Activated CD4-positive, CD25-positive, alpha-beta regulatory T cell (primary cell): ENCODE measurements around the gene ARHGAP21.
A peak's percentile ranks its signal among the peaks of the same experiment; 100 is the strongest.
"Not testable (repeated sequence)": the region's sequence is repeated elsewhere in the genome, so short reads cannot be mapped to it uniquely, and the experiment has no call there.

Source experiments
- DNase-seq, 4 experiments: peaks; one replicate each; lab custom pipeline; 2025; lab: John Stamatoyannopoulos, UW

Gene ARHGAP21

GRCh38 chr10:24723788-24724380 is at the start of gene ARHGAP21:
Gene ARHGAP21 (minus strand): TSS chr10:24723887. CDS start chr10:24721899, 1,988 bp downstream.
- no peak for DNase-seq

GRCh38 chr10:24771943-24772694 is 48.4 kb upstream of the ARHGAP21 start:
- no peak for DNase-seq

DNA sequence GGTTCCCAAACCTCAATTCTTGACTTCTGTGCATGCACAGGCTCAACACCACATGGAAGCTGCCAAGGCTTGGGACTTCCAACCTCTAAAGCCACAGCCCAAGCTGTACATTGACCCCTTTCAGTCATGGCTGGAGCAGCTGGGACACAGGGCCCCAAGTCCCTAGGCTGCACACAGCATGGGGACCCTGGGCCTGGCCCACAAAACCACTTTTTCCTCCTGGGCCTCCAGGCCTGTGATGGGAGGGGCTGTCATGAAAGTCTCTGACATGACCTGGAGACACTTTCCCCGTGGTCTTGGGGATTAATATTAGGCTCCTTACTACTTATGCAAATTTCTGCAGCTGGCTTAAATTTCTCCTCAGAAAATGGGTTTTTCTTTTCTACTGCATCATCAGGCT is 41.3 kb upstream of the ARHGAP21 start:
- not testable (repeated sequence) for DNase-seq

GRCh38 chr10:24762966-24763623 is 39.4 kb upstream of the ARHGAP21 start:
- no peak for DNase-seq

GRCh38 chr10:24762161-24762924 is 38.7 kb upstream of the ARHGAP21 start:
- DNase-seq, result no peak

GRCh38 chr10:24759672-24760071 is 36.0 kb upstream of the ARHGAP21 start:
- DNase-seq, result no peak

DNA sequence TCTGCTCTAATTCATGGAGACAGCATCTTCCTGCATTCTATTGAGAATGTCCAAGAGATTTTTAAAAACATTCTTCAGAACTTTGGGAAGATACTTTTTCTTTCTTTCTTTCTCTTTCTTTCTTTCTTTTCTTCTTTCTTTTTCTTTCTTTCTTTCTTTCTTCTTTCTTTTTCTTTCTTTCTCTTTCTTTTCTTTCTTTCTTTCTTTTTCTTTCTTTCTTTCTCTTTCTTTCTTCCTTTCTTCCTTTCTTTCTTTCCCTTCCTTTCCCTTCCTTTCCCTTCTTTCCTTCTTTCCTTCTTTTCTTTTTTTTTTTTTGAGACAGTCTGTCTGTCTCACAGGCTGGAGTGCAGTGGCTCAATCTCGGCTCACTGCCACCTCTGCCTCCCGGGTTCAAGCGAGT is 34.6 kb upstream of the ARHGAP21 start:
- DNase-seq, result not testable (repeated sequence)

- no peak for DNase-seq
These were observed 32.6 kb upstream of the ARHGAP21 start for GRCh38 chr10:24756283-24756682.

GRCh38 chr10:24751716-24752115 is 28.0 kb upstream of the ARHGAP21 start:
- DNase-seq, result no peak

DNA sequence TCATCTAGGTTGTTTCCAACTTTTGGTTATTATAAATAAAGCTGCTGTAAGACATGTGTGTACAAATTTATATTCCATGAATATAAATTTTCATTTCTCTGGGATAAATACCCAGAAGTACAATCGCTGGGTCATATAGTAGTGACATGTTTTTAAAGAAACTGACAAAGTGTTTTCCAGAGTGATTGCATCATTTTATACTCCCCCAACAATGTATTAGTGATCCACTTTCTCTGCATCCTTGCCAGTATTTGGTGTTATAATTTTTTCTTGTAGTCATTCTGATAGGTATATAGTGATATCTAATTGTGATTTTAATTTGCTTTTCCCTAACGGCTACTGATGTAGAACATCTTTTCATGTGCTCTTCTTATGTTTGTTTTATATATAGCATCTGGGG is 27.0 kb upstream of the ARHGAP21 start:
- DNase-seq, result no peak

DNA sequence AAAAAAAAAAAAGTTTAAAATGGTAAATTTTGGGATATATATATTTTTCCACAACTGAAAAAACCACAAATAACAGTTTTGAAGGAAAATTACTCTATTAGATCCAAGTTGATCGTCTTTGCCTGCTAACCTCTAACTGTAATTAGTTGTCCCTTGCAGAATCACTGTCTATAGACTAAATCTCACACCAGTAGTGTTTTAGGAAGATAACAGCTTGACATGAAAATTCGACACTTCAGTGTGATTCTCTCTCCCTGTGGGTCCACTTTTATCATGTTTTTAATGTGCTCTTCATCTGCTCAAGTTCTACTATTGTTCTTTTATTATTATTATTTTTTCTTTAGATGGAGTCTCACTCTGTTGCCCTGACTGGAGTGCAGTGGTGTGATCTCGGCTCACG is 24.5 kb upstream of the ARHGAP21 start:
- no peak for DNase-seq

DNA sequence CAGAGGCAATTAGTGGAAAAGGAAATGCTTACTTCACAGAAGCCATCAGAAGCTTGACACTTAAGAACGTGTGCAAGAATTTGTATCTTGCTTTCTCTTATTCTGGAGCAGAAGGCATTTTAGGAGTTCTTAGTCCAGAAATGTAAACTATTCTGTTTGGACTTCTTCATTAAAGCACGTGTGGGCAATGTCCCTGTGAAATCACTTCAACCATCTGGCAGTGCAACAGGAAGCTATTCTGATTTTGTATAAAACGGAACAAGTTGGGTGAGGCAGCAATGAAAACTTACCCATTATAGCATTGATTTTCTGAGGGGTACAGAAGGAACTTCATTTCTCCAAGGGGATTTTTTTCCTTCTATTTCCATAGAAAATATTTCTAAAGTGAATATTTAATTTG is 21.3 kb upstream of the ARHGAP21 start:
- no peak for DNase-seq

DNA sequence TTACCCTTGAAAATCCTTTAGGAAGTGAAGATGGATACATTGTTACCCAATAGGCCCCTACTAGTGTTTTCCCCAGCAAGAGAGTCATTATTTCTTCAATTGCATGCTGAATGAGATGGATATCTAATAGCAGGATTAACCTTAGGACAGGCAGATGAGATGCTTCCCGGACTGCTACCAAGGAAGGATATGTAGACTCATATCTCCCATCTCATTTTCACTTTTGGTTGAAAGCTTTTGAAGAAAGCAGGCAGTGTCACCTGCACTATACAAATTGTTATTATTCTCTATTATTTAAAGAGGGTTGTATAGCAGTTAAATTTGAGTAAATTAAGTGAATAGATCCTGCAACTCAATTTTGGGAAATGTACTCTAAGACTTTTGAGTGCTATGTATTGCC is 17.0 kb upstream of the ARHGAP21 start:
- no peak for DNase-seq

GRCh38 chr10:24737001-24737400 is 13.3 kb upstream of the ARHGAP21 start:
- DNase-seq, result no peak

DNA sequence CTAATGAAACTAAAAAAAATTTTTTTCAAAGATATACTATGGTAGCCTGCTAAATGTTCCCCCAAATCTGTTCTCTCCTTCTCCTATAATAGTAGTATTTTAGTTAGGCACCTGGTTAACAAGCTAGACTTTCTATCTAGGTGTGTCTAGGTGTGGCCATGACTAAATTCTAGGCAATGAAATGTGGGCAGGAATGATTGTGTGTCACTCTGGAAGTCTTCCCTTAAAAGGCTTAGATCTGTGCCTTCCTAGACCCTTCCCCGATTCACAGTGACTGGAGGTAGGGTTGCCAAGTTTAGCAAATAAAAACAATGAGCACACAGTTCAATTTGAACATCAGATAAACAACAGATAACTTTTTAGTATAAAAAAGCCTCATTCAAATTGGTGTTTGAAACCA is 8.3 kb upstream of the ARHGAP21 start:
- no peak for DNase-seq

DNA sequence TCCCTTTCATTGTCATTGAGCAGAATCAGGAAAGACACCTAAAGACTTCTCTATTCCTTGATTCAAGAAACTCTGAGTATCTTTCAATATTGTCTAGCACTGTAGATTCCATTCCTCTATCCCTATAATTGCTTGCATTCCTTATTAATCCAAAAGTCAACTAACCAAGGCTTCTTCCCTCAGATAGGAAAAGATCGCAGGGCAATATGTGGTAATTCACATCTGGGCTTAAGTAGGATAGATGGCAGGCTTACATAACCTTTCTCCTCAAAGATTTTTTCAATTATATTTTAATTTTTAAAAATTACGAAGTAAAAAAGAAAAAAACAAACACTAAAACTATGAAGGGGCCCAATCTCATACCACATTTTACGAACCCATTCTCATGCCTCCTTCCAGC is 7.1 kb upstream of the ARHGAP21 start:
- no peak for DNase-seq

DNA sequence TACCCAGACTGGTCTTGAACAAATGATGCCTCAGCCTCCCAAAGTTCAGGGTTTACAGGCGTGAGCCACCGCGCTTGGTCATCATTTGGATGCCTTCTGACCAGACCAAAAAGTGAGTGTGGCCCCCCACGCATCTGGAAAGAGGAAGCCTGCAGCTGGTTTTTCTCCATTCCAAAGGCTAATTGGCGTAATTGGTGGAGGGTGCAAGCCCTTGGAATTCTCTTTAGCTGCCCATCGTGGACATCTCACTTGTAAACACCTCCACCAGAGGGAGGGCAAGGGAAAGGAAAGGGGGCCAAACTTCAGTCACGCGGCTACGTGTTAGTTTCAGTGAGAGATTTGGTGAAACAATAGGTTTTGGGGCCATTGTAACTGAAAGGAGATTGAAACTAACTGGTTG is 4.1 kb upstream of the ARHGAP21 start:
- DNase-seq, result no peak

DNA sequence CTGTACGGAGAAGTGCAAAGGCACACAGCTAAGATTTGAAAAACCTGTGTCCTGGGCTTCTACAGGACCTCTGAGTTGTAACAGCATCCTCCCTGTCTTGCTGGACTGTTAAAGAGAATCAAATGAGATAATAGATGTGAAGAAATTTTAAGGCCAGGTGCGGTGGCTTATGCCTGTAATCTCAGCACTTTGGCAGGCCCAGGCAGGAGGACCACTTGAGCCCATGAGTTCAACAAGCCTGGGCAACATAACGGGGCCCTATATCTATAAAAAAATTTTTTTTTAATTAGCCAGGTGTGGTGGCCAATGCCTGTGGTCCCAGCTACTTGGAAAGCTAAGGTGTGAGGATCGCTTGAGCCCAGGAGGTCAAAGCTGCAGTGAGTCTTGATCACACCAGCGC is 2.9 kb upstream of the ARHGAP21 start:
- DNase-seq, result no peak

DNA sequence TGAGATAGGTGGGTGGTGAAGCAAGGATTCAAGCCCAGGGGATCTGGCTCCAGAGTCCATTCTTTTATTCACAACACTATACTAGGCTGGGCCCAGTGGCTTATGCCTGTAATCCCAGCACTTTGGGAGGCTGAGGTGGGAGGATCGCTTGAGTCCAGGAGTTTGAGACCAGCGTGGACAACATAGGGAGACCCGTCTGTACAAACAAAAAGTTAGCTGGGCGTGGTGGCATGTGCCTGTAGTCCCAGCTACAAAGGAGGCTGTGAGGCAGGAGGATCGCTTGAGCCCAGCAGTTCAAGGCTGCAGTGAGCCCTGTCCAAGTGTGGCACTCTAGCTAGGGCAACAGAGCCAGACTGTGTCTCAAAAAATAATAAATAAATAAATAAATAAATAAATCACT is 2.3 kb upstream of the ARHGAP21 start:
- not testable (repeated sequence) for DNase-seq

GRCh38 chr10:24724381-24725228 is 918 bp upstream of the ARHGAP21 start:
- peak; percentile 78 to 93 (median 84) for DNase-seq

GRCh38 chr10:24723386-24723787 is 300 bp downstream of the ARHGAP21 start:
- no peak for DNase-seq
